A673 (cell line): ENCODE measurements around the gene KLF12.

Experiments
- EZH2 ChIP-seq: fragments of 200-600 bp; sonication (generic); IDR thresholded peaks from 2 replicates; pipeline ENCODE4 v1.6.1; 2017; ENCODE audit warnings: borderline replicate concordance, low read depth, mild to moderate bottlenecking, mixed read lengths, antibody characterized with exemption, low read length; ENCODE audit not compliant: poor library complexity, severe bottlenecking
- TF ChIP-seq, protein P1 (sequence below): fragments of 300-800, 200-600 bp; sonication (generic); conservative IDR thresholded peaks from 2 replicates; pipeline ENCODE4 v1.5.1; 2017; ENCODE audit warnings: low read depth, mild to moderate bottlenecking, antibody characterized with exemption, low read length, moderate library complexity, mixed read lengths

GRCh38 chr13:74111901-74112824 is 22.0 kb downstream of the KLF12 start:
- no peak for TF ChIP-seq EZH2
- TF ChIP-seq, protein P1, sequence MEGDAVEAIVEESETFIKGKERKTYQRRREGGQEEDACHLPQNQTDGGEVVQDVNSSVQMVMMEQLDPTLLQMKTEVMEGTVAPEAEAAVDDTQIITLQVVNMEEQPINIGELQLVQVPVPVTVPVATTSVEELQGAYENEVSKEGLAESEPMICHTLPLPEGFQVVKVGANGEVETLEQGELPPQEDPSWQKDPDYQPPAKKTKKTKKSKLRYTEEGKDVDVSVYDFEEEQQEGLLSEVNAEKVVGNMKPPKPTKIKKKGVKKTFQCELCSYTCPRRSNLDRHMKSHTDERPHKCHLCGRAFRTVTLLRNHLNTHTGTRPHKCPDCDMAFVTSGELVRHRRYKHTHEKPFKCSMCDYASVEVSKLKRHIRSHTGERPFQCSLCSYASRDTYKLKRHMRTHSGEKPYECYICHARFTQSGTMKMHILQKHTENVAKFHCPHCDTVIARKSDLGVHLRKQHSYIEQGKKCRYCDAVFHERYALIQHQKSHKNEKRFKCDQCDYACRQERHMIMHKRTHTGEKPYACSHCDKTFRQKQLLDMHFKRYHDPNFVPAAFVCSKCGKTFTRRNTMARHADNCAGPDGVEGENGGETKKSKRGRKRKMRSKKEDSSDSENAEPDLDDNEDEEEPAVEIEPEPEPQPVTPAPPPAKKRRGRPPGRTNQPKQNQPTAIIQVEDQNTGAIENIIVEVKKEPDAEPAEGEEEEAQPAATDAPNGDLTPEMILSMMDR, result no peak
